Spleen (tissue), 11 donors: ENCODE measurements around the gene IL1B. TPM values are rescaled to one million over a fixed set of nuclear protein-coding genes. Genes with fewer than 3 reads are reported as not detected.
A peak's percentile ranks its signal among the peaks of the same experiment; 100 is the strongest.

Source experiments
- DNase-seq: peaks from one replicate; pipeline ENCODE4 v3.0.0-alpha.2; 2020
- H3K27ac ChIP-seq, 8 donors: fragments of 200-600 bp; sonication (generic) in 7 of 8; 1 replicate in 4 of 8; 2 replicates in 4 of 8; pipeline versions ENCODE4 v1.5.0 to v1.8.0; 2016 to 2021; ENCODE audit warnings: inconsistent platforms in 4 of 8, mild to moderate bottlenecking in 4 of 8, moderate library complexity in 1 of 8
- H3K27me3 ChIP-seq, 7 donors: fragments of 200-600 bp; sonication (generic) in 6 of 7; replicated peaks in 1 of 7; 1 replicate in 4 of 7; 2 replicates in 3 of 7; pipeline versions ENCODE4 v1.5.0 to v1.8.0; 2016 to 2021; ENCODE audit warnings: inconsistent platforms in 3 of 7, mild to moderate bottlenecking in 1 of 7
- H3K36me3 ChIP-seq, 6 donors: fragments of 200-600 bp; sonication (generic) in 5 of 6; 1 replicate in 4 of 6; 2 replicates in 2 of 6; pipeline versions ENCODE4 v1.5.0 to v1.8.0; 2016 to 2021; ENCODE audit warnings: inconsistent platforms in 2 of 6
- H3K4me1 ChIP-seq, 6 donors: fragments of 200-600 bp; sonication (generic) in 5 of 6; 1 replicate in 3 of 6; 2 replicates in 3 of 6; pipeline versions ENCODE4 v1.5.0 to v1.8.0; 2016 to 2021; ENCODE audit warnings: inconsistent platforms in 3 of 6
- H3K4me3 ChIP-seq, 8 donors: fragments of 200-600 bp; sonication (generic) in 7 of 8; 1 replicate in 4 of 8; 2 replicates in 4 of 8; pipeline versions ENCODE4 v1.5.0 to v1.8.0; 2016 to 2021; ENCODE audit warnings: inconsistent platforms in 4 of 8, mild to moderate bottlenecking in 4 of 8, moderate library complexity in 2 of 8
- H3K9me3 ChIP-seq, 8 donors: fragments of 200-600 bp; sonication (generic) in 7 of 8; 1 replicate in 4 of 8; 2 replicates in 4 of 8; pipeline versions ENCODE4 v1.5.0 to v1.8.0; 2016 to 2021; ENCODE audit warnings: inconsistent platforms in 4 of 8
- POLR2A ChIP-seq, 3 donors: fragments of 450-650 bp; IDR thresholded peaks; one replicate each; pipeline ENCODE4 v1.5.1; 2017; ENCODE audit warnings: antibody characterized with exemption in 3 of 3, mild to moderate bottlenecking in 1 of 3
- POLR2AphosphoS5 ChIP-seq, 3 donors: sonication (generic); formaldehyde crosslinking; IDR thresholded peaks; one replicate each; pipeline ENCODE4 v1.5.1; 2017; ENCODE audit warnings: antibody characterized with exemption in 3 of 3
- WGBS, 5 donors: extraction: QIAGEN DNeasy Blood & Tissue Kit in 3 of 5; methylation state at CpG; one replicate each; pipeline versions ENCODE4 v1.1.5 to v1.1.7; 2013 to 2018; 5-methylcytosine and 5-hydroxymethylcytosine counted together
- intact Hi-C: fragments of 100-400 bp; cut with DNase I; formaldehyde crosslinking; loops from one replicate; pipeline ENCODE4 v1.15.0; 2023; ENCODE audit warnings: low total_unique reads
- polyA plus RNA-seq, 3 donors: library from polyadenylated mRNA; stranded (reverse); fragments of 200-250 nt; gene quantifications; one replicate each; pipeline ENCODE4 v1.2.1, GENCODE V29; 2013
- total RNA-seq, 7 donors: library from RNA; depleted of rRNA in 3 of 7; stranded (reverse); fragments of >200 nt in 3 of 7; fragmentation: NEBNext Ultra II Directional in 4 of 7; extraction: Animal tissue kit (Norgen Biotek cat#: 25700) in 4 of 7; gene quantifications; one replicate each; pipeline versions ENCODE4 v1.1.0 to v1.2.1, GENCODE V29; 2016 to 2021
- TF ChIP-seq, protein P1 (sequence below), 11 experiments: fragments of 200-600 bp in 7 of 11; fragments of 450-650 bp in 4 of 11; sonication (generic) in 4 of 11; IDR thresholded peaks in 8 of 11; conservative IDR thresholded peaks in 3 of 11; 1 replicate in 7 of 11; 2 replicates in 4 of 11; pipeline versions ENCODE4 v1.4.0 to v1.8.0; 2016 to 2021; ENCODE audit warnings: antibody characterized with exemption in 11 of 11, inconsistent platforms in 4 of 11, mild to moderate bottlenecking in 1 of 11
- donor health status: healthy with polysubstance abuse.
- donor health status: DM: no; HTN: no; CAD: no; lungs with moderate emphysema.
- donor health status: DM: no; HTN: no; CAD: no.
- donor health status: Bipolar disorder and iron deficiency.
- donor health status: healthy.
- donor health status: DM: no; HTN: no; CAD: no.
- donor health status: DM: yes; HTN: yes; CAD: no.

The IL1B gene
- total and polyA plus RNA-seq, 10 donors = 3.4 to 81.9 (median 11.5) TPM

DNA sequence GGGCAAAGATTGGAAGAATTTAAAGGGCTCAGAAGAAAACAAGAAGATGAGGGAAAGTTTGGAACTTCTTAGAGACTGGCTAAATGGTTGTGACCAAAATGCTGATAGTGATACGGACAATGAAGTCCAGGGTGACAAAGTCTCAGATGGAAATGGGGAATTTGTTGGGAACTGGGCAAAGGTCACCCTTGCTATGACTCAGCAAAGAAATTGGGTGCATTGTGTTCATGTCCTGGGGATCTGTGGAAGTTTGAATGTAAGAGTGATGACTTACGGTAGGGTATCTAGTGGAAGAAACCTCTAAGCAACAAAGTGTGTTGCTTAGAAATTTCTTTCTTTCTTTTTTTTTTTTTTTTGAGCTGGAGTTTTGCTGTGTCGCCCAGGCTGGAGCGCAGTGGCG is 46.3 kb downstream of the IL1B start:
- H3K4me1 ChIP-seq = peaks cover 3 to 45% (median 12%) of the 10 kb centered on the region in 6 donors
- no peaks in the 10 kb centered on the region for H3K27me3 ChIP-seq
- no peaks in the 10 kb centered on the region for H3K9me3 ChIP-seq
- 87 to 96% (median 94%) methylated on average over 5 of the region's 5 CpGs for WGBS, 5 donors
- DNase-seq = no peak
- TF ChIP-seq POLR2AphosphoS5 (IDR thresholded peaks at IDR 0.05) (no peak), POLR2A (IDR thresholded peaks at IDR 0.05) (no peak)
- TF ChIP-seq, protein P1, sequence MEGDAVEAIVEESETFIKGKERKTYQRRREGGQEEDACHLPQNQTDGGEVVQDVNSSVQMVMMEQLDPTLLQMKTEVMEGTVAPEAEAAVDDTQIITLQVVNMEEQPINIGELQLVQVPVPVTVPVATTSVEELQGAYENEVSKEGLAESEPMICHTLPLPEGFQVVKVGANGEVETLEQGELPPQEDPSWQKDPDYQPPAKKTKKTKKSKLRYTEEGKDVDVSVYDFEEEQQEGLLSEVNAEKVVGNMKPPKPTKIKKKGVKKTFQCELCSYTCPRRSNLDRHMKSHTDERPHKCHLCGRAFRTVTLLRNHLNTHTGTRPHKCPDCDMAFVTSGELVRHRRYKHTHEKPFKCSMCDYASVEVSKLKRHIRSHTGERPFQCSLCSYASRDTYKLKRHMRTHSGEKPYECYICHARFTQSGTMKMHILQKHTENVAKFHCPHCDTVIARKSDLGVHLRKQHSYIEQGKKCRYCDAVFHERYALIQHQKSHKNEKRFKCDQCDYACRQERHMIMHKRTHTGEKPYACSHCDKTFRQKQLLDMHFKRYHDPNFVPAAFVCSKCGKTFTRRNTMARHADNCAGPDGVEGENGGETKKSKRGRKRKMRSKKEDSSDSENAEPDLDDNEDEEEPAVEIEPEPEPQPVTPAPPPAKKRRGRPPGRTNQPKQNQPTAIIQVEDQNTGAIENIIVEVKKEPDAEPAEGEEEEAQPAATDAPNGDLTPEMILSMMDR (IDR thresholded peaks at IDR 0.05 in 8 of 11, conservative IDR thresholded peaks at IDR 0.05 in 3 of 11) = no peak
- no peaks in the 10 kb centered on the region for H3K36me3 ChIP-seq
- H3K27ac ChIP-seq = no peak overlapping the region
- H3K4me3 ChIP-seq = no peak overlapping the region
- intact Hi-C loops = no loop called here

DNA sequence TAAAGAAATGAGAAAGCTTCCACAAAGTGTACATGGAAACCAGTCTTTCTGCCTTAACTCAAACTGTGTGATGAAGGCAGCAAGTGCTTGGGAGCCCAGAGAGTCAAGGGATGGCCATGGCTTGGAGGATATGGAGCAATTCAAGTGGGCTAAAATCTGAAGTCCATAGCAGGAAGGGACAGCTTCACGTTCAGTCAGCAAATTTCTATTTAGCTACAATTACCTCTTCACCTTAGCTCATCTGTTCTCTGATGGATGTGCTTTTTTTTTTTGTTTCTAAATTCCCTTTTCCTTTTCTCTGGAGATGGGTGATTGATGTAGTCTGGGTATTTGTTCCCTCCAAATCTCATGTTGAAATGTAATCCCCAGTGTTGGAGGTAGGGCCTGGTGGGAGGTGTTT is 47.4 kb downstream of the IL1B start:
- Histone ChIP-seq H3K36me3 (no peaks in the 10 kb centered on the region), H3K27me3 (no peaks in the 10 kb centered on the region), H3K4me3 (no peak overlapping the region), H3K9me3 (no peaks in the 10 kb centered on the region), H3K4me1 (peaks cover 0 to 43% (median 5%) of the 10 kb centered on the region in 6 donors), H3K27ac (no peak overlapping the region)
- TF ChIP-seq POLR2AphosphoS5 (IDR thresholded peaks at IDR 0.05) = no peak
- TF ChIP-seq, protein P1 (IDR thresholded peaks at IDR 0.05 in 8 of 11, conservative IDR thresholded peaks at IDR 0.05 in 3 of 11) = no peak
- no peak for TF ChIP-seq POLR2A (IDR thresholded peaks at IDR 0.05)
- no peak for DNase-seq
- intact Hi-C loops = no loop called here
- 86 to 100% (median 93%) methylated on average over 1 of the region's 1 CpG for WGBS, 5 donors

- Histone ChIP-seq H3K36me3 (no peaks in the 10 kb centered on the region), H3K27me3 (no peaks in the 10 kb centered on the region), H3K9me3 (no peaks in the 10 kb centered on the region), H3K4me1 (peaks cover 0 to 43% (median under 1%) of the 10 kb centered on the region in 6 donors), H3K4me3 (no peak overlapping the region), H3K27ac (peak overlapping the region in 4 of 8 donors; percentile 23 to 67 (median 44))
- intact Hi-C loops = no loop called here
- TF ChIP-seq POLR2A (IDR thresholded peaks at IDR 0.05) (no peak), POLR2AphosphoS5 (IDR thresholded peaks at IDR 0.05) (no peak)
- TF ChIP-seq, protein P1 (IDR thresholded peaks at IDR 0.05 in 8 of 11, conservative IDR thresholded peaks at IDR 0.05 in 3 of 11) = no peak
- no peak for DNase-seq
- 90 to 95% (median 93%) methylated on average over 3 of the region's 3 CpGs for WGBS, 5 donors
These were observed 47.9 kb downstream of the IL1B start for GRCh38 chr2:112788653-112789052.

GRCh38 chr2:112787729-112788393 is 48.7 kb downstream of the IL1B start:
- intact Hi-C loops = no loop called here
- H3K4me3 ChIP-seq = no peak overlapping the region
- peak overlapping the region in 5 of 8 donors; percentile 23 to 67 (median 29) for H3K27ac ChIP-seq
- DNase-seq = no peak
- H3K27me3 ChIP-seq = no peaks in the 10 kb centered on the region
- no peaks in the 10 kb centered on the region for H3K36me3 ChIP-seq
- H3K4me1 ChIP-seq = peaks cover 0 to 43% (median 0%) of the 10 kb centered on the region in 6 donors
- no peak for TF ChIP-seq POLR2A (IDR thresholded peaks at IDR 0.05)
- TF ChIP-seq, protein P1 (IDR thresholded peaks at IDR 0.05 in 8 of 11, conservative IDR thresholded peaks at IDR 0.05 in 3 of 11) = no peak
- no peak for TF ChIP-seq POLR2AphosphoS5 (IDR thresholded peaks at IDR 0.05)
- no peaks in the 10 kb centered on the region for H3K9me3 ChIP-seq
- 55 to 67% (median 62%) methylated on average over 4 of the region's 4 CpGs for WGBS, 5 donors
